ENCODE measurements around the gene KDM5B.

The KDM5B gene

DNA sequence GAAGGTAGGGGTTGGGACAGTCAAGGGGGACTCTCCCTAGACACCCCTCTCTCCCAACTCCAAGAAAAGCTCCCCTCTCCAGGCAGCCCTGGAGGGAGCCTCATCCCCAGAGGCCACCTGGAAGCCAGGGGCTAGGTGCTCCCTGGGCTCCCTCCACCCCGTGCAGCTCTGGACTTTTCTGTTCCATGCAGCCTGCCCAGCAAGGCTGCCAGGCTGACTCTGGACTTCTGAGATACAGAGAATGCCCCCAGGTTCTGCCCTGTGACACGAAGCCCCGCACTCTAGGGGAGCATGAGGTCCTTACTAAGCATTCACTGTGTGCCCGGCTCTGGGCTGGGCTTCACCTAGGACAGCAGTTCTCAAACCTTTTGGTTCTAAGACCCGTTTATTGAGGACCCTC lies 108.2 kb downstream of the KDM5B start:
- Histone ChIP-seq H3K4me3 (ENCODE audit: extremely low read depth, insufficient read depth, low read length, poor library complexity, severe bottlenecking) (no peak overlapping the region), H3K9me3 (ENCODE audit: control insufficient read depth, low read length) (no peaks in the 10 kb centered on the region), H3K36me3 (ENCODE audit: control insufficient read depth, insufficient read depth, low read length) (no peaks in the 10 kb centered on the region), H3K4me1 (ENCODE audit: control insufficient read depth, insufficient read depth, low read length, poor library complexity, severe bottlenecking) (no peaks in the 10 kb centered on the region), H3K27ac (ENCODE audit: low read depth, low read length, severe bottlenecking) (no peak overlapping the region)
- WGBS, 2 experiments (ENCODE audit: insufficient coverage in 2 of 2) = 81 to 85% methylated on average over 4 to 5 of the region's 5 CpGs

DNA sequence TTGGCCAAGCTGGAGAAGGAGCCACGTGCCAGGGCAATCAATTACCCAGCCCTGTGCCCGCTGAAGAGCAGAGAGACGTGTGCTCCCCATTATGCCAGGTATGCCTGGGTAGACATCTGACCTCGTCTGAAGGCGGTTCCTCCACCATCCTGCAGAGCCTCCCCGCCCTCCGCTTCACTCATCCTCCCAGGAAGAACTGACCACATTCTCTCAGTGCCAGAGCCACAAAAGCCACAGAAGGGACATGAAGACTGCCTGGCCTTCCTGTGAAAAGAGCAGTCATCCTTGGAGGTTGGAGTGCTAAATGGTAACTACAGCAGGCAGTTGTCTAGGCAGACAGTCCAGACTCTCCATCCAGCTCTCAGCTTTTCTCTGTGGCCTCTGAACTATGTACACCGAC lies 109.9 kb downstream of the KDM5B start:
- Histone ChIP-seq H3K27ac (ENCODE audit: low read depth, low read length, severe bottlenecking) (no peak overlapping the region), H3K9me3 (ENCODE audit: control insufficient read depth, low read length) (no peaks in the 10 kb centered on the region), H3K4me1 (ENCODE audit: control insufficient read depth, insufficient read depth, low read length, poor library complexity, severe bottlenecking) (no peaks in the 10 kb centered on the region), H3K36me3 (ENCODE audit: control insufficient read depth, insufficient read depth, low read length) (no peaks in the 10 kb centered on the region), H3K4me3 (ENCODE audit: extremely low read depth, insufficient read depth, low read length, poor library complexity, severe bottlenecking) (no peak overlapping the region)
- 83 to 87% methylated on average over 4 to 5 of the region's 8 CpGs for WGBS, 2 experiments (ENCODE audit: insufficient coverage in 2 of 2)

DNA sequence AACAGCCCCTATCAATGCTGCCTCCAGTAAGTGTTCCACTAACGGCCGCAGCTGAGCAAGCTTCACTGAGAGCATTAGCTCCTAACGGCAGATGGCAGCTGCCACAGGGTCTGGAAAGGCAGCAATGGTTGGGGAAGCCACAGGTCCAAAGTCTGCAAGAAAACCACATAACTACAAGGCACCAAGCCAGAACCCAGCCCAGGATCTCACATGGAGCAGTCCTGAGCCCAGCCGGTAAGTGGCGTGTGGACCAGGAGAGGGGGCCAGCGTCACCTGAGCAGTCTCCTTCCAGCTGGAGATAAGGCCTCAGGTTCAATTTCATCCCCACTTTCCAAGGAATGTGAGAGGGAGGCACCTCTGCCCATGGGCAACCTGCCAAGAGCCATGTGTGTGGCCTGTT lies 111.2 kb downstream of the KDM5B start:
- Histone ChIP-seq H3K4me3 (ENCODE audit: extremely low read depth, insufficient read depth, low read length, poor library complexity, severe bottlenecking) (no peak overlapping the region), H3K9me3 (ENCODE audit: control insufficient read depth, low read length) (no peaks in the 10 kb centered on the region), H3K27ac (ENCODE audit: low read depth, low read length, severe bottlenecking) (no peak overlapping the region), H3K4me1 (ENCODE audit: control insufficient read depth, insufficient read depth, low read length, poor library complexity, severe bottlenecking) (no peaks in the 10 kb centered on the region), H3K36me3 (ENCODE audit: control insufficient read depth, insufficient read depth, low read length) (no peaks in the 10 kb centered on the region)
- WGBS, 2 experiments (ENCODE audit: insufficient coverage in 2 of 2) = 81 to 83% methylated on average over 3 to 4 of the region's 6 CpGs

DNA sequence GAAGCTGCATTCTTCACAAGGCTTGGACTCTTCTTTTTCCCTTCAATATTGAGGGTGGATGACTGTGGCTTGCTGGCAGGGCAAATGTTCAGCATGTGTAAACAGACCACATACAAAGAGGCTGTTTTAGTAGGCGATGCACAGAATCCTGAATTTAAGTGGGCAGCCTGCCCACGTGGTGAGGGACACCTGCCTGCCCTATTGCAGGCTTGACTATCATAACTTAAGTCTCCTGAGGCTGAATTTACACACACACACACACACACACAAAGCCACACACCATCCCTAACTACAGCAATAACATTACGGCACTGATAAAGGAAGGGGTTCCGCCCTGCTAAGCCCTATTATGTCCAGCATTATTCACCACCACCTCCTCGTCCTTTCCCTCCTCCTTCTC lies 113.9 kb downstream of the KDM5B start:
- no peaks in the 10 kb centered on the region for H3K9me3 ChIP-seq (ENCODE audit: control insufficient read depth, low read length)
- 59 to 70% methylated on average over 5 of the region's 5 CpGs for WGBS, 2 experiments (ENCODE audit: insufficient coverage in 2 of 2)
- no peak overlapping the region for H3K4me3 ChIP-seq (ENCODE audit: extremely low read depth, insufficient read depth, low read length, poor library complexity, severe bottlenecking)
- H3K4me1 ChIP-seq (ENCODE audit: control insufficient read depth, insufficient read depth, low read length, poor library complexity, severe bottlenecking) = no peaks in the 10 kb centered on the region
- H3K27ac ChIP-seq (ENCODE audit: low read depth, low read length, severe bottlenecking) = no peak overlapping the region
- no peaks in the 10 kb centered on the region for H3K36me3 ChIP-seq (ENCODE audit: control insufficient read depth, insufficient read depth, low read length)

DNA sequence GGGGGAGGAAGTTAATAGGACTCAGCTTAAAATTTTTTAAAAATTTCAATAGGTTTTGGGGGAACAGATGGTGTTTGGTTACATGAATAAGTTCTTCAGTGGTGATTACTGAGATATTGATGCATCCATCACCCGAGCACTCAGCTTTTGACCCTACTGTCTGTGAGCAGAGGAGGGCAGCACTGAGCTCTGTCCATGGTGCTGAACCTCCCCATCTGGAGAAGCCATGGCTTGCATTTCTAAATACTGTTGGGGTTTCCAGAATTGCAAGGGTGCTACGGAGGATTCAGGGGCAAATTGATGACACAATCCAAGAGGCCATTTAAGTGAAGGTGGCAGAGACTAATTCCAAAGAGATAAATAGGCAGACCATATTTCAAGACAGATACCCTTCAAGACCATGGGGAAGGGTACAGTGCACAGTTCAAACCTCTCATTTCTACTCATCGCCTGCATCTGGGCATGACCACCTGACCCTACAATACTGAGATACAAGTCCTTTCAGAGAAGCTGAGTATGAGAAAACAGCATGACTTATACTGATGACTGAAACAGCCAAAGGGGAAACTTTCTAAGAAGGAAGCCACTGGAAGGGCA lies 115.2 kb downstream of the KDM5B start:
- Histone ChIP-seq H3K4me1 (ENCODE audit: control insufficient read depth, insufficient read depth, low read length, poor library complexity, severe bottlenecking) (no peaks in the 10 kb centered on the region), H3K9me3 (ENCODE audit: control insufficient read depth, low read length) (no peaks in the 10 kb centered on the region), H3K4me3 (ENCODE audit: extremely low read depth, insufficient read depth, low read length, poor library complexity, severe bottlenecking) (no peak overlapping the region), H3K36me3 (ENCODE audit: control insufficient read depth, insufficient read depth, low read length) (no peaks in the 10 kb centered on the region), H3K27ac (ENCODE audit: low read depth, low read length, severe bottlenecking) (no peak overlapping the region)
- WGBS, 2 experiments (ENCODE audit: insufficient coverage in 2 of 2) = 14 to 60% methylated on average over 1 to 2 of the region's 3 CpGs

DNA sequence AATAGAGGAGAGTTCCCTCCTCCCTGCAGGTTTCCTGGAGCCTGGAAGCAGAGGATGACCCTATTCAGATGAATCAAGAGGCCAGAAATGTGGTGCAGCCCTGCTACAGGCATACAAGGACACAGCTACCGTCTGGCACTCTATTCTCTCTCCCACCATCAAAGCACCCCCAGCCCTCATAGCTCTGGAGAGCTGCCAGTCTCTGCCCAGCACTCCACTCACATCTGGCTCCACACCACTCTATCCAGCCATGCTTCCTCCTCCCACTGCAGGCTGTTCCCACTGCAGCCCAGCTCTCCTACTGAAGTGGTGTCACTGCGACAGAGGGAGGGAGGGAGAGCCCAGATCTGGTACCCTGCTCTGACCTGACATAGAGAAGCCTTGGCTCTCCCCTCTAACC lies 116.4 kb downstream of the KDM5B start:
- Histone ChIP-seq H3K4me1 (ENCODE audit: control insufficient read depth, insufficient read depth, low read length, poor library complexity, severe bottlenecking) (no peaks in the 10 kb centered on the region), H3K36me3 (ENCODE audit: control insufficient read depth, insufficient read depth, low read length) (no peaks in the 10 kb centered on the region), H3K9me3 (ENCODE audit: control insufficient read depth, low read length) (no peaks in the 10 kb centered on the region), H3K27ac (ENCODE audit: low read depth, low read length, severe bottlenecking) (no peak overlapping the region), H3K4me3 (ENCODE audit: extremely low read depth, insufficient read depth, low read length, poor library complexity, severe bottlenecking) (no peak overlapping the region)
- WGBS, 2 experiments (ENCODE audit: insufficient coverage in 2 of 2) = 33 to 75% methylated on average over 1 to 2 of the region's 2 CpGs

DNA sequence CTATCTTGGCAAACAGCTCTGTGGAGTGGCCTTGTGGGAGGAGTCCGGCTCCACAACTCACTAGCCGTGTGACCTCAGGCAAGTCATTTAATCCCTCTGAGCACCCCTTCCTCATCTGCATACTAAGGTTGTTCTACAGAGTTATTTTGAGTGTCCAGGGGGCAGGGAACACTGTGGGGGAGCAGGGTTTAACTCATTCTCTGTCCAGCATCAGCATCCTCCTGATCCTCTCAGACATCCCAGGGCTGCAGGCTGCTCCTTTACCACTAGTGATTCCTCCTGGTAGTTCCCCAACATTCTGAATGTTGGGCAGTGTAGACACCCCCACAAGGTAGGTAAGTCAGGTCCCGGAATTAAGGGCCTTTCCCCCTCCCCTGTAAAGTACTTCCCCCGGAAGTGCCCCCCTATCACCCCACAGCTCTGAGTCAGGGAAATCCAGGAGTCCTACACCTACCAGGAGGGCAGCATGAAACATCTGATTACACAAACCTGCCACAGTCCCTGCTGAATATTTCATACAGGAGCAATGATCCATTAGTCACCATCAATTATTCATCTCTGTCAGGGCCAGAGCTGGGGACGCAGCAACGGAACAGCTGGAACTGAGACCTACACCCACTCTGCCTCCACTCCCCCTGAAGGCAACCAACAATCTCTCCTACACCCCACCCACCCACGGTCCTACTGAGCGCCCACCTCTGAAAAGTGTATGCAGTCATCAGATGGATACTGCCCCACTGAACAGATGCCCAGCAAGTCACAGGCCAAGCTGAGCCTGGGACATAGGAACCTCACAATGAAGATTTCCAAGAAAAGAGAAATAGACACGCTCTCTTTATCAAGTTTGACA lies 118.5 kb downstream of the KDM5B start:
- 76 to 88% methylated on average over 4 of the region's 9 CpGs for WGBS, 2 experiments (ENCODE audit: insufficient coverage in 2 of 2)
- no peaks in the 10 kb centered on the region for H3K36me3 ChIP-seq (ENCODE audit: control insufficient read depth, insufficient read depth, low read length)
- no peaks in the 10 kb centered on the region for H3K9me3 ChIP-seq (ENCODE audit: control insufficient read depth, low read length)
- no peak overlapping the region for H3K27ac ChIP-seq (ENCODE audit: low read depth, low read length, severe bottlenecking)
- no peaks in the 10 kb centered on the region for H3K4me1 ChIP-seq (ENCODE audit: control insufficient read depth, insufficient read depth, low read length, poor library complexity, severe bottlenecking)
- H3K4me3 ChIP-seq (ENCODE audit: extremely low read depth, insufficient read depth, low read length, poor library complexity, severe bottlenecking) = no peak overlapping the region

DNA sequence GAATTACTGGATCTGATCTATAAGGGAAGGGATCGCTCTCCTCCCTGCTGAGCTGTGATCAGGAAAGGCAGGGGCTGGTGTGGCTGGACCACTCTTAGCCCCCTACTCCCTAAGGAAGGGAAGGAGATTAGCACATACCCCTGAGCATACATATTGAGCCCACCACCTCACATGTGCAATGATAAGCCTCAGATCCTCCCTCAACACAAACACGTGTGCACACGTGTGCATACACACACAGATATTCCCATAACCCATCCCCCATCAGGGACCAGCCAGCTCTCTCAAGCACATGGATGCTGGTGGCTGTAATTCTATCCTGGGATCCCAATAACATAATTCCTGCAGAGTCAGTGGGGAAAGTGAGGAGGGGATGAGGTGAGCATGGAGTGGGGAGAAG lies 119.1 kb downstream of the KDM5B start:
- Histone ChIP-seq H3K9me3 (ENCODE audit: control insufficient read depth, low read length) (no peaks in the 10 kb centered on the region), H3K4me3 (ENCODE audit: extremely low read depth, insufficient read depth, low read length, poor library complexity, severe bottlenecking) (no peak overlapping the region), H3K4me1 (ENCODE audit: control insufficient read depth, insufficient read depth, low read length, poor library complexity, severe bottlenecking) (no peaks in the 10 kb centered on the region), H3K36me3 (ENCODE audit: control insufficient read depth, insufficient read depth, low read length) (no peaks in the 10 kb centered on the region), H3K27ac (ENCODE audit: low read depth, low read length, severe bottlenecking) (no peak overlapping the region)
- WGBS, 2 experiments (ENCODE audit: insufficient coverage in 2 of 2) = 0% methylated on average over 1 of the region's 3 CpGs; no CpG with 5 or more reads in 1 of the 2 experiments

DNA sequence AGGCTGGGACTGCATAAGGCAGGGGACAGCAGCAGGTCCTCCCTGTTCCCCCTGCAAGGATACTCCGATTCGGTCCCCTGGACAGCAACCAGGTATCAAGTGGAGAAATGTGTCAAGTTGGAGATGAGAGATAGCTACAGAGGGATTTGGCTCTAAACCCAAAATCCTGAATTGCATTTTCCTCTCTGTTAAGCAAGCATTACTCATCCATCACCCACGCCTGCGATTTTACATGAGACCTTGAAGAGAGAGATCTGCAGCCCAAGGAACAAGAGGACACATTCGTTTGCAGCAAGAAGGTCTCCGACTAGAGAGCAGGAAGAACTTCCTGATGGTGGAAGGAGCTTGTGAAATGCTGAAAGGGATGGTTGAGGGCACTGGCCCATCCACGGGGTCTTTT lies 119.8 kb downstream of the KDM5B start:
- Histone ChIP-seq H3K4me3 (ENCODE audit: extremely low read depth, insufficient read depth, low read length, poor library complexity, severe bottlenecking) (no peak overlapping the region), H3K36me3 (ENCODE audit: control insufficient read depth, insufficient read depth, low read length) (no peaks in the 10 kb centered on the region)

DNA sequence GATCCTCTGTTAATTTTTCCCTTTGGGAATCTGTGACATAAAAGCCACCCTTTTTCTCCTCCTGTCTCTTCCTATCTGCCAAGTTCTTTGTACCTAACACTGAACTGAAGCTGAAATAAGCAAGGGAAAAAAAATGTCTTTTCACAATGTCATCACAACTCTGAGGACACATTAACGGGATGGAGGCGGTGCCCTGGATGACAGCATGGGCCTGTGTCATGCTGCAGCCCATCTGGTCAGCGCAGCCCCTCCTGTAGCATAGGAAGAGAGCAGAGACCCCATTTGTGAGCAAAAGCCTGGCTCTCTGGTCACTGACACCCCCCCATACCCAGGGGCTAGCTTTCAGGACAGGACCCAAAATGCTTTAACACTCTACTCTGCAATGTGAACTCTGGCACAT lies 120.4 kb downstream of the KDM5B start:
- Histone ChIP-seq H3K4me3 (ENCODE audit: extremely low read depth, insufficient read depth, low read length, poor library complexity, severe bottlenecking) (no peak overlapping the region), H3K36me3 (ENCODE audit: control insufficient read depth, insufficient read depth, low read length) (no peaks in the 10 kb centered on the region), H3K27ac (ENCODE audit: low read depth, low read length, severe bottlenecking) (no peak overlapping the region), H3K9me3 (ENCODE audit: control insufficient read depth, low read length) (no peaks in the 10 kb centered on the region), H3K4me1 (ENCODE audit: control insufficient read depth, insufficient read depth, low read length, poor library complexity, severe bottlenecking) (no peaks in the 10 kb centered on the region)
- WGBS, 2 experiments (ENCODE audit: insufficient coverage in 2 of 2) = 78 to 88% methylated on average over 3 of the region's 3 CpGs

More for the DNA sequence above, 119.8 kb downstream of the KDM5B start:
- no peaks in the 10 kb centered on the region for H3K9me3 ChIP-seq (ENCODE audit: control insufficient read depth, low read length)
- no peak overlapping the region for H3K27ac ChIP-seq (ENCODE audit: low read depth, low read length, severe bottlenecking)
- WGBS, 2 experiments (ENCODE audit: insufficient coverage in 2 of 2) = 79 to 94% methylated on average over 5 of the region's 7 CpGs
- no peaks in the 10 kb centered on the region for H3K4me1 ChIP-seq (ENCODE audit: control insufficient read depth, insufficient read depth, low read length, poor library complexity, severe bottlenecking)

DNA sequence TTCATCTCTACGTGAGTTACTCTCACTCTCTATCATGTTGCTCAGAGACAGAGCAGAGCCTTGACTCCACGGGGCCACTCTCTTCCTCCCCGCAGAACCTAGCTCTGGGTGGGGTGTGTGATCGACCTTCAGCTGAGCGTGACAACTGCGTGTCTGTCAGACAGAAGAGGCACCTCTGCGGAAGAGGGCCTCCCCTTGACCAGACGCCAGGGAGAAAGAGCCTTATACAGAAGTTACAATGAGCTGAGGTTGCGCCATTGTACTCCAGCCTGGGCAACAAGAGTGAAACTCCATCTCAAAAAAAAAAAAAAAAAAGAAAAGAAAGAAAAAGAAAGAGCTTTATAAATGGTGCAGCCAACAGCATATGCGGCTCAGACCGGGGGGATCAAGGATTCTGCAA lies 120.9 kb downstream of the KDM5B start:
- no peak overlapping the region for H3K27ac ChIP-seq (ENCODE audit: low read depth, low read length, severe bottlenecking)
- H3K36me3 ChIP-seq (ENCODE audit: control insufficient read depth, insufficient read depth, low read length) = no peaks in the 10 kb centered on the region
- no peak overlapping the region for H3K4me3 ChIP-seq (ENCODE audit: extremely low read depth, insufficient read depth, low read length, poor library complexity, severe bottlenecking)
- H3K4me1 ChIP-seq (ENCODE audit: control insufficient read depth, insufficient read depth, low read length, poor library complexity, severe bottlenecking) = no peaks in the 10 kb centered on the region
- 82 to 88% methylated on average over 6 to 7 of the region's 11 CpGs for WGBS, 2 experiments (ENCODE audit: insufficient coverage in 2 of 2)
- H3K9me3 ChIP-seq (ENCODE audit: control insufficient read depth, low read length) = no peaks in the 10 kb centered on the region

Measured in mesodermal cell (in vitro differentiated cells).